ENCODE measurements around the gene MCF2. TPM values are rescaled to one million over a fixed set of nuclear protein-coding genes. Genes with fewer than 3 reads are reported as not detected.

Gene MCF2
- total RNA-seq: under 0.01 TPM in 2 replicates

- DNase-seq (ENCODE audit: low read depth): no peak
- TF ChIP-seq CTCF (IDR thresholded peaks at IDR 0.05; ENCODE audit: insufficient read depth, low read depth, low read length): no peak
- no peak within 1 kb of the TSS for H3K4me3 ChIP-seq (ENCODE audit: low read depth, low read length)
Measured at GRCh38 chrX:139708067-139708466, at the start of gene MCF2. Gene MCF2 (minus strand): TSS chrX:139708167. CDS start chrX:139651744, 56,423 bp downstream.

- no peak for TF ChIP-seq CTCF (IDR thresholded peaks at IDR 0.05; ENCODE audit: insufficient read depth, low read depth, low read length)
- DNase-seq (ENCODE audit: low read depth): no peak
- H3K4me3 ChIP-seq (ENCODE audit: low read depth, low read length): no peak overlapping the region
Measured at GRCh38 chrX:139751053-139751452, 43.1 kb upstream of the MCF2 start.

- H3K4me3 ChIP-seq (ENCODE audit: low read depth, low read length): no peak overlapping the region
- peak; percentile 13 for DNase-seq (ENCODE audit: low read depth)
- no peak for TF ChIP-seq CTCF (IDR thresholded peaks at IDR 0.05; ENCODE audit: insufficient read depth, low read depth, low read length)
Measured at GRCh38 chrX:139750390-139750789, 42.4 kb upstream of the MCF2 start.

GRCh38 chrX:139739138-139739537 lies 31.2 kb upstream of the MCF2 start:
- peak; percentile 29 for DNase-seq (ENCODE audit: low read depth)
- no peak for TF ChIP-seq CTCF (IDR thresholded peaks at IDR 0.05; ENCODE audit: insufficient read depth, low read depth, low read length)
- H3K4me3 ChIP-seq (ENCODE audit: low read depth, low read length): no peak overlapping the region

- no peak for TF ChIP-seq CTCF (IDR thresholded peaks at IDR 0.05; ENCODE audit: insufficient read depth, low read depth, low read length)
- no peak overlapping the region for H3K4me3 ChIP-seq (ENCODE audit: low read depth, low read length)
- no peak for DNase-seq (ENCODE audit: low read depth)
Measured at GRCh38 chrX:139738581-139738980, 30.6 kb upstream of the MCF2 start.

GRCh38 chrX:139736151-139736550 lies 28.2 kb upstream of the MCF2 start:
- no peak overlapping the region for H3K4me3 ChIP-seq (ENCODE audit: low read depth, low read length)
- no peak for TF ChIP-seq CTCF (IDR thresholded peaks at IDR 0.05; ENCODE audit: insufficient read depth, low read depth, low read length)
- DNase-seq (ENCODE audit: low read depth): no peak

- DNase-seq (ENCODE audit: low read depth): no peak
- TF ChIP-seq CTCF (IDR thresholded peaks at IDR 0.05; ENCODE audit: insufficient read depth, low read depth, low read length): no peak
- no peak overlapping the region for H3K4me3 ChIP-seq (ENCODE audit: low read depth, low read length)
Measured at GRCh38 chrX:139734996-139735395, 27.0 kb upstream of the MCF2 start.
